NCI-H748 (cell line): ENCODE measurements around the gene ADAM33.

ENCODE experiments used
- DNase-seq: peaks from one replicate; lab custom pipeline; 2025; ENCODE audit not compliant: unreplicated experiment; lab: John Stamatoyannopoulos, UW

The ADAM33 gene

GRCh38 chr20:3667434-3668037, 14.3 kb downstream of the ADAM33 start:
- DNase-seq = no peak

GRCh38 chr20:3663858-3664257, 18.0 kb downstream of the ADAM33 start:
- DNase-seq = no peak

- DNase-seq = no peak
Observed at GRCh38 chr20:3663031-3663701, 18.6 kb downstream of the ADAM33 start, which contains the start of gene GFRA4. TSS of gene GFRA4 (minus strand) at chr20:3663399. CDS start at chr20:3663399, 0 bp downstream.

GRCh38 chr20:3661814-3662665, 19.8 kb downstream of the ADAM33 start:
- DNase-seq = no peak

GRCh38 chr20:3661060-3661813, 20.6 kb downstream of the ADAM33 start:
- no peak for DNase-seq

GRCh38 chr20:3660262-3661059, 21.3 kb downstream of the ADAM33 start:
- DNase-seq = no peak

GRCh38 chr20:3659492-3660261, 22.1 kb downstream of the ADAM33 start:
- no peak for DNase-seq

GRCh38 chr20:3658716-3659491, 22.9 kb downstream of the ADAM33 start:
- DNase-seq = no peak

- no peak for DNase-seq
Observed at GRCh38 chr20:3658019-3658715, 23.6 kb downstream of the ADAM33 start.

GRCh38 chr20:3655131-3655405, 26.7 kb downstream of the ADAM33 start:
- DNase-seq = no peak

- DNase-seq = peak; percentile 35
Observed at GRCh38 chr20:3654326-3655130, 27.3 kb downstream of the ADAM33 start.

GRCh38 chr20:3653921-3654320, 27.9 kb downstream of the ADAM33 start:
- no peak for DNase-seq

- peak; percentile 31 for DNase-seq
Observed at GRCh38 chr20:3652676-3653596, 28.9 kb downstream of the ADAM33 start.

- DNase-seq = peak; percentile 34
Observed at GRCh38 chr20:3652221-3652620, 29.6 kb downstream of the ADAM33 start.

- DNase-seq = no peak
Observed at GRCh38 chr20:3651204-3651962, 30.4 kb downstream of the ADAM33 start.

- DNase-seq = no peak
Observed at GRCh38 chr20:3648951-3649350, 32.9 kb downstream of the ADAM33 start.
